Activated CD4-positive, alpha-beta T cell treated with anti-CD3 and anti-CD28 coated beads for 36 hours (primary cell): ENCODE measurements around the gene NAA11. TPM values are rescaled to one million over a fixed set of nuclear protein-coding genes. Genes with fewer than 3 reads are reported as not detected.
"Not testable (repeated sequence)": the region's sequence is repeated elsewhere in the genome, so short reads cannot be mapped to it uniquely, and the experiment has no call there.

Experiments
- ATAC-seq: fragments of 200-7000 bp; cut with Tn5 transposase; one replicate; pipeline ENCODE4 v1.10.0; 2021; ENCODE audit warnings: mild to moderate bottlenecking, moderate library complexity
- CTCF ChIA-PET: fragments of 350-600 bp; sonication (Branson Sonifier 250); formaldehyde crosslinking; loops from one replicate; lab custom pipeline; 2021; ENCODE audit warnings: antibody characterized with exemption; lab: Charles Lee
- POLR2A ChIA-PET: fragments of 350-600 bp; sonication (Branson Sonifier 250); formaldehyde crosslinking; loops from one replicate; lab custom pipeline; 2021; ENCODE audit warnings: antibody characterized with exemption, inconsistent platforms; lab: Charles Lee
- DNase-seq: peaks from one replicate; pipeline ENCODE4 v3.0.0-alpha.2; 2020
- H3K27ac Mint-ChIP-seq: one replicate; pipeline ENCODE4 v1.8.0; 2021; ENCODE audit warnings: mixed read lengths
- H3K27me3 Mint-ChIP-seq: one replicate; pipeline ENCODE4 v1.8.0; 2021; ENCODE audit warnings: mixed read lengths
- H3K36me3 Mint-ChIP-seq: one replicate; pipeline ENCODE4 v1.8.0; 2021; ENCODE audit warnings: low read depth, mixed read lengths
- H3K4me1 Mint-ChIP-seq: one replicate; pipeline ENCODE4 v1.8.0; 2021; ENCODE audit warnings: mixed read lengths
- H3K4me3 Mint-ChIP-seq: one replicate; pipeline ENCODE4 v1.8.0; 2021; ENCODE audit warnings: mild to moderate bottlenecking, moderate library complexity, mixed read lengths
- H3K9me3 Mint-ChIP-seq: one replicate; pipeline ENCODE4 v1.8.0; 2021; ENCODE audit warnings: low read depth, mixed read lengths
- intact Hi-C, 2 experiments: fragments of 100-400 bp; cut with DNase I in 1 of 2; cut with micrococcal nuclease in 1 of 2; formaldehyde crosslinking; loops; one replicate each; pipeline versions ENCODE4 v1.14.2 to v1.15.1; 2022 to 2024; cut with DNase I, micrococcal nuclease
- total RNA-seq, 2 experiments: library from RNA; stranded (reverse); gene quantifications; one replicate each; pipeline ENCODE4 v1.2.3, GENCODE V29; 2021

Gene NAA11
- total RNA-seq, 2 experiments from 2014 or later: not detected

DNA sequence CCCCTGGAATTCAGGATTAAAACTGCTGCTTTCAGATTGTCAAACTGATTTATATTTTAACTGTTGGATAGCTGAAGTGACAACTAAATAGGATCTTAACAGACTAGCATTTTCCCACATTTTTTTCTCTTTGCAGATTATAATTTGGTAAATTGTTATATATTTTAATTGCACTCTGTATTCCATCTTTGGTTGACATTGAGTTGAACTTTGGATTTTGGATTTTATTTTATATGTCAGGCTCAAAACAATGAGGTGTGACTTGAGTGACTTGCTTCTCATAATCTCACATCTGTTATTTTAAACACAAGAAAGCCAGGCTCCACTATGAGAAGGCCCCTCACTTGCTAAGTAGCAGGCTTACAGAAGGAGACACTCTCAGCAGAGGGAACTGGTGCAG lies 38.1 kb downstream of the NAA11 start:
- intact Hi-C loops: no loop called here
- ATAC-seq (no peak), DNase-seq (no peak)
- H3K36me3 Mint-ChIP-seq: no peaks in the 10 kb centered on the region
- no peaks in the 10 kb centered on the region for H3K4me1 Mint-ChIP-seq
- CTCF ChIA-PET: interaction anchor here (1.1 kb wide), 1 partner anchor 14 kb away, joined by 3 read pairs; no protein-coding TSS in a partner anchor
- H3K27me3 Mint-ChIP-seq: no peaks in the 10 kb centered on the region
- POLR2A ChIA-PET: no interaction called here
- no peak overlapping the region for H3K4me3 Mint-ChIP-seq
- H3K27ac Mint-ChIP-seq: no peak overlapping the region
- H3K9me3 Mint-ChIP-seq: no peaks in the 10 kb centered on the region

- no peak overlapping the region for H3K4me3 Mint-ChIP-seq
- no peaks in the 10 kb centered on the region for H3K36me3 Mint-ChIP-seq
- no peaks in the 10 kb centered on the region for H3K27me3 Mint-ChIP-seq
- no peak for DNase-seq
- H3K9me3 Mint-ChIP-seq: no peaks in the 10 kb centered on the region
- no peak overlapping the region for H3K27ac Mint-ChIP-seq
- ChIA-PET POLR2A (no interaction called here), CTCF (interaction anchor here (0.8 to 1.1 kb wide), 2 partner anchors 9 to 15 kb away, joined by 3 read pairs; no protein-coding TSS in a partner anchor)
- ATAC-seq: no peak
- intact Hi-C loops: no loop called here
- no peaks in the 10 kb centered on the region for H3K4me1 Mint-ChIP-seq
Observed at GRCh38 chr4:79287076-79287475, 38.8 kb downstream of the NAA11 start.

DNA sequence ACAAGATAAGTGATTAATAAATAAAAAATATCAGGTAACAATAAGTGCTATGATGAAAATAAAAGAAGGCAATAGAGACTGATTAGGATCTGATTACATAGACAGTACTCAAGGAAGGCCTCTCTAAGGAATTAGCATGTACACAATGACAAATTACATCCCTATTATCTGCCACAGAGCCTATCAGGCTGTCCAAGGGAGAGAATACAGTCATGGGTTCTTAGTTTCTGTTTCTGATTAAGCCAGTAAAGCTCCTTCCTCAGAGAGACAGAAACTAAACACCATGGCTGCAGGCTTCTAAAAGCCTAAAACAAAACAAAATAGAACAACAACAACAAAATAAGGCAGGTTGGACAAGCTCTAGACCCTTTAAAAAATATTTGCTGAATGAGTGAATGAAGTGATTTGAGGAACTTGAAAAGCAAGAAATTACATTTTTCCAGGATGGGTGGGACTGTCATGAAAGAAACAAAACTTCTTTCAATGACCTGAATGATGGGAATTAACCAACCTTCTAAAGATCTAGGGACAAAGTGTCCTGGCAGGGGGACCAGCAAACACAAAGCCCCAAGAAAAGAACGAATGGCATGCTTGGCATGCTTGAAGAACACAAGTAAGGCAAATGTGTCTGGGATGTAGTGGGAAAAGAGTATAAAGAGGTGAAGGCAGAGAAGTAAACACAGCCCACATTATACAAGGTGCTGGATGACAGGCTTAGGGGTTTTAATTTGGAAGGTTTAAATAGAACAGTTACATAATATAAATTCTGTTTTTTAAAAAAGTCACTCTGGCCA lies 44.1 kb downstream of the NAA11 start:
- ChIA-PET POLR2A (no interaction called here), CTCF (no interaction called here)
- no peak overlapping the region for H3K4me3 Mint-ChIP-seq
- H3K9me3 Mint-ChIP-seq: no peaks in the 10 kb centered on the region
- DNase-seq (no peak), ATAC-seq (no peak)
- H3K4me1 Mint-ChIP-seq: no peaks in the 10 kb centered on the region
- H3K27ac Mint-ChIP-seq: no peak overlapping the region
- H3K27me3 Mint-ChIP-seq: no peaks in the 10 kb centered on the region
- H3K36me3 Mint-ChIP-seq: no peaks in the 10 kb centered on the region
- intact Hi-C loops: no loop called here

DNA sequence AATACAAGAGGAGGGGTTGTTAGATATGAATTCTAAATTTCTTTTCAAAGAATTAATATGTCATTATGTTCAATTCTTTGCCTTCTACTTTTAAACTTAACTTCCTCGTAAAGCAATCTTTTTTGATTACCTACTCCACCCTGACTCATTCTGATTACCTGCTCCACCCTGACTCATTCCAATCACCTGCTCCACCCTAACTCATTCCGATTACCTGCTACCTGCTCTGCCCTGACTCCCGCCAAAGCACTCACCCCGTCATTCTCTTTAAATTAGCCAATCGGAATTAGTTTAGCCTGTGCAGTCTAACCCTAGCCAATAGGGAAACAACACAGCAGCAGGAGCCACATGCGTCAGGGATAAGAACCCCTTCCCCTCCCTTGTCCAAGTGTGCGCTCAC lies 48.4 kb downstream of the NAA11 start:
- intact Hi-C loops, H3K9me3 Mint-ChIP-seq, H3K27me3 Mint-ChIP-seq, CTCF ChIA-PET, H3K4me3 Mint-ChIP-seq, H3K27ac Mint-ChIP-seq, H3K4me1 Mint-ChIP-seq, ATAC-seq, POLR2A ChIA-PET, H3K36me3 Mint-ChIP-seq, DNase-seq: not testable (repeated sequence)

- ChIA-PET CTCF (no interaction called here), POLR2A (no interaction called here)
- no peak overlapping the region for H3K4me3 Mint-ChIP-seq
- DNase-seq: no peak
- H3K27ac Mint-ChIP-seq: no peak overlapping the region
- no peaks in the 10 kb centered on the region for H3K9me3 Mint-ChIP-seq
- intact Hi-C loops: no loop called here
- H3K27me3 Mint-ChIP-seq: no peaks in the 10 kb centered on the region
- H3K36me3 Mint-ChIP-seq: no peaks in the 10 kb centered on the region
- no peak for ATAC-seq
- no peaks in the 10 kb centered on the region for H3K4me1 Mint-ChIP-seq
Observed at GRCh38 chr4:79273915-79274314, 51.9 kb downstream of the NAA11 start.

- no peaks in the 10 kb centered on the region for H3K27me3 Mint-ChIP-seq
- no peaks in the 10 kb centered on the region for H3K4me1 Mint-ChIP-seq
- H3K9me3 Mint-ChIP-seq: no peaks in the 10 kb centered on the region
- ChIA-PET CTCF (no interaction called here), POLR2A (no interaction called here)
- no peaks in the 10 kb centered on the region for H3K36me3 Mint-ChIP-seq
- intact Hi-C loops: no loop called here
- H3K4me3 Mint-ChIP-seq: no peak overlapping the region
- no peak for DNase-seq
- no peak for ATAC-seq
- no peak overlapping the region for H3K27ac Mint-ChIP-seq
Observed at GRCh38 chr4:79272761-79273160, 53.1 kb downstream of the NAA11 start.

DNA sequence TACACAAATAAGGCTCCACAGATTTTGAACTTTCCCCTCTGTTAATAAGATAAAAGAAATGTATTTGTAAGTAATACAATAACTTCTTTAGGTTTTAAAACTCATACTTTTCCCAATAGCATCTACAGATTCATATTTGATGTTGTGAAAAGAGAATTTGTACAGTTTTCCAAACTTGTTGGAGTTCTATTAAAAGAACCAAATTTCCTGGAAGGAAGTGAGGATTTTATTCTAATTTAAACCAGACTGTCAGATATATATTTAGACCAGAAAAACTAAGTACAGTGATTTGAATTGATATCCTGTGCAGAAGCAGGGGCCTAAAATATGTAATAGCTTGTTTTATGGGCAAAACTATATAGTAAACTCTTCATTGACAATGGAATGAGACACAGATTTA lies 53.7 kb downstream of the NAA11 start:
- Mint-ChIP-seq H3K4me1 (no peaks in the 10 kb centered on the region), H3K4me3 (no peak overlapping the region), H3K36me3 (no peaks in the 10 kb centered on the region), H3K27me3 (no peaks in the 10 kb centered on the region), H3K27ac (no peak overlapping the region), H3K9me3 (no peaks in the 10 kb centered on the region)
- ATAC-seq (no peak), DNase-seq (no peak)
- intact Hi-C loops: no loop called here
- CTCF ChIA-PET: no interaction called here
- POLR2A ChIA-PET: no interaction called here

- POLR2A ChIA-PET: no interaction called here
- no peak for ATAC-seq
Observed at GRCh38 chr4:79267671-79268070, 58.2 kb downstream of the NAA11 start.

More at GRCh38 chr4:79267671-79268070, 58.2 kb downstream of the NAA11 start:
- Mint-ChIP-seq H3K4me1 (no peaks in the 10 kb centered on the region), H3K4me3 (no peak overlapping the region), H3K36me3 (no peaks in the 10 kb centered on the region), H3K27ac (no peak overlapping the region), H3K9me3 (no peaks in the 10 kb centered on the region), H3K27me3 (no peaks in the 10 kb centered on the region)
- DNase-seq: no peak
- CTCF ChIA-PET: no interaction called here
- intact Hi-C loops: no loop called here

Other genes starting within 250 kb of the NAA11 start
- gene GK2, start 82.2 kb upstream of the NAA11 start, total RNA-seq: not detected